Iris pigment epithelial cell (primary cell): Measurements from ENCODE around the gene DCAF15.
A peak's percentile ranks its signal among the peaks of the same experiment; 100 is the strongest.

Experiments used
- DNase-seq: peaks from one replicate; pipeline ENCODE4 v3.0.0-alpha.2; 2011; ENCODE audit warnings: low read depth

DCAF15 gene

DNA sequence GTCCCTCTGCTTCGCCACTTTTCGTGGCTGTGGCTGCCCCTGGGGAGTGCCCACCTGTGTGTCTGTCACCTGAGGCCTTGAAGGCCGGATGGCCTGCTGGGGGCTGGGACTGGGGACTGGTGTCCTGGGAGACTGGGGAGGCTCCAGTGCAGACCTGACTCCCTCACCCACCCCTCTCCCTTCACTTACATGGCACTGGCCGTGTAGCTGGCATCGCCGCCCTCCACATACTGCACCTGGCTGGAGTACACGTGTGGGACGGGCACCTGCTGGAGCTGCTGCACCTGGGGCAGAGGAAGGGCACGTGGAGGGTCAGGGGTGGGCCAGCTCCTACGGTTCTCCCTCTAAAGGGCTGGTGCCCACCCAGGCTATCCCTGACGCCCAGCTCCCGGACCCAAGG is 25.5 kb downstream of the DCAF15 start:
- no peak for DNase-seq

DNA sequence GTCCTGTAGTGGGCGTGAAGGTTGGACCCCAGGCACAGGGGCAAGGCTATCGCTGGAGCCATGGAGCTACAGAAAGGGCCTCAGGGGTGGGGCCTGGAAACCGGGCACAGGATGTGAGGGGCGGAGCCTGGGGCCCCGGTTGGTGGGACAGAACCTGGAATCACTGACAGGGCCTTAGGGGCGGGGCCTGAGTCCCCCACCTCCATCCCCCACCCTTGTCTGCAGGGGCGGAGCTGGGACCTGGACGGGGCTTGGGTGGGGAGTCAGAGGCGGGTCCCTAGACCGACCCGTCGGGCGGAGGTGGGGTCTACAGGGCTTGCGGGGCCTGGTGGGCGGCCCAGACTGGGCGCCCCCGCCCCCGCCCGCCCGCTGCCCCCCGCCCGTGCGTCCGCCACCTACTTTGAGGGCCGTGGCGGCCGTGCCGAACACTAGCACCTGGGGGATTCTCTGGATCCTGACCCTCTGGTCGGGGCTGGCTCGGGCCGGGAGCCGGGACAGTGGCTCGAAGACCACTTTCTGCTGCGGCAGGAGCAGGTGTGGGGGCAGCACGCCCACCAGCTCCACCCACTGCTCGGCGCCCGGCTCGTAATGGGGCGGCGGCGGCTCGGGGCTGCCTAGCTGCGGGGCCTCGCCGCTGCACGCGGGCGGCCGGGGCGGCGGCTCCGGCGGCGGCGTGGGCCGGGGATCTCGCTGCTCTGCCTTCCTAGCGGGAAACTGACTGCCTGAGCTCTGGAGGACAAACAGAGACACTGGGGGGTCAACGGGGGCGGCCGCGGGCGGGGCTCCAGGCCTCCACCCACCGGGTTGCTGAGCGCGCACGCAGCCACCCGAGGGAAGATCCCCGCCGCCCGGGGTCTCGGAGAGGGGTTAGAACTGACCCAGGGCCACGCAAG is 26.3 kb downstream of the DCAF15 start:
- peak; percentile 67 for DNase-seq

DNA sequence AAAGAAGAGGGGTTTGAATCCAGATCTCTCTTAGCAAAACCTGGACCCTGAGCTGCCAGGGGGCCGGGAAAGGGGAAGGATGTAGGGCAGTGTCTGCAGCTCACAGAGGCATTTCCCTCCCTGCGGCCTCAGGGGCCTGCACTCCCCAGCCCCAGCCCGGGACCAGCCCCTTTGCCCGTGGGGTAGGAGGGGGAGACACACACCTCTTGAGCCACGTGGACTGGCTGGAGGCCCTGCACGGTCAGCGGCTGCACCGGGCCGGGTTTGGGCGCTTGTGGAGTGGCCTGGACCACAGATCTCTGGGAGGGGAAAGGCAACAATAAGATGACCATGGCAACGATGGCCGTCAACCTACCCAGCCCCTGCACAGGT is 26.9 kb downstream of the DCAF15 start:
- DNase-seq: no peak

GRCh38 chr19:13979686-13980085 is 27.4 kb downstream of the DCAF15 start:
- no peak for DNase-seq

DNA sequence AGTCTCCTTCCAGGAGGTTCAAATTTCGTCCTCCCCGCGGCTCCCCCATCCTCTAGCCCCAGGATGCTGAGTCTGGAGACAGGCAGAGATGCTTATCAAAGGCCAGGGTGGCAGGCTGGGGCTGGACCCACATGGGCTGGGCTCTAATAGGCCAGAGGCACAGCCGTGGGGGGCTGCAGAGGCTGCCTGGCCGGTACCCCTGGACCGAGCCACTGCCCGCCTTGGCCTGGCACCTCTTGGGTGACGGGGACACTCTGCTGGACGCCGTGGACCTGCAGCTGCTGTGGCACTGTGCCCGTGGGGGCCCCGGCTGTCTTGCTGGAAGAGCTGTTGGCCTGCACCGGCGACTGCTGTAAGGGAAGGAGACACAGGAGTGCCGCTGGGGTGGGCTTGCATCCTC is 28.0 kb downstream of the DCAF15 start:
- no peak for DNase-seq

DNA sequence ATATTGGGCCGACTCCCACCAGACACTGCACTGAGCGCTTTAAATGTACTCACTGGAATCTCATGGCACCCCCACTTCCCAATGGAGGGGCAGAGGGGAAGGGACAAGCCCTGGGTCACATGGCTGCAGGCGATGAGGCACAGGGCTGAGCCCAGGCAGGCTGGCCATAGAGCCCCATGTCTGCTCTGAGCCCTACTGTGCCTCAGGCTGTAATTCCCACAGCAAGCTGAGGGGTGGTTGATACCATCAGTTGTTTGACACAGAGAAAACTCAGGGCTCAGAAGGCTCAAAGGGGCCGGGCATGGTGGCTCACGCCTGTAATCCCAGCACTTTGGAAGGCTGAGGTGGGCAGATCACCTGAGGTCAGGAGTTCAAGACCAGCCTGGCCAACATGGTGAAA is 28.7 kb downstream of the DCAF15 start:
- no peak for DNase-seq

GRCh38 chr19:13981467-13981866 is 29.2 kb downstream of the DCAF15 start:
- DNase-seq: no peak

DNA sequence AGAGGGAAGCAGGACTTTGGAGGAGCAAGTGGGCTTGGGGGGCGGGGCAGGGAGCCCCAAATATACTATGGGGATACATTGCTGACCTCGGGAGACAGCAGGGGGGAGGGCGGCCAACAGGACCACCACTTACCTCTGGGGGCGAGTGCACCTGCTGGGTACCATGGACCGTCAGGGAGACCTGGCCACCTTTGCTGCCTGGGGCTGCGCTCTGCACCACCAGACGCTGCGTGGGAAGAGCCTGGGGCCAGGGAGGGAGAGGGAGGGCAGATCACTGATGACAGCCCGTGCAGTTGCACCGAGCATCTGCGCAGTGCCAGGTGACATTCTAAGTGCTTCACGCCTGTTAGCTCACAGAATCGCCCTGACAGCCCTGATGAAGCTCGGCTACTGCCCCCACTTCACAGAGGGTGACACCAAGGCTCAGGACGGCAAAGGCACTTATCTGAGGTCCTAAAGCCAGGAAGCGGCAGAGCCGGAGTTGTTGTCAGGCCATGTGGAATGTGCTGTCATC is 29.7 kb downstream of the DCAF15 start:
- no peak for DNase-seq

GRCh38 chr19:13982773-13983172 is 30.5 kb downstream of the DCAF15 start:
- DNase-seq: no peak

DNA sequence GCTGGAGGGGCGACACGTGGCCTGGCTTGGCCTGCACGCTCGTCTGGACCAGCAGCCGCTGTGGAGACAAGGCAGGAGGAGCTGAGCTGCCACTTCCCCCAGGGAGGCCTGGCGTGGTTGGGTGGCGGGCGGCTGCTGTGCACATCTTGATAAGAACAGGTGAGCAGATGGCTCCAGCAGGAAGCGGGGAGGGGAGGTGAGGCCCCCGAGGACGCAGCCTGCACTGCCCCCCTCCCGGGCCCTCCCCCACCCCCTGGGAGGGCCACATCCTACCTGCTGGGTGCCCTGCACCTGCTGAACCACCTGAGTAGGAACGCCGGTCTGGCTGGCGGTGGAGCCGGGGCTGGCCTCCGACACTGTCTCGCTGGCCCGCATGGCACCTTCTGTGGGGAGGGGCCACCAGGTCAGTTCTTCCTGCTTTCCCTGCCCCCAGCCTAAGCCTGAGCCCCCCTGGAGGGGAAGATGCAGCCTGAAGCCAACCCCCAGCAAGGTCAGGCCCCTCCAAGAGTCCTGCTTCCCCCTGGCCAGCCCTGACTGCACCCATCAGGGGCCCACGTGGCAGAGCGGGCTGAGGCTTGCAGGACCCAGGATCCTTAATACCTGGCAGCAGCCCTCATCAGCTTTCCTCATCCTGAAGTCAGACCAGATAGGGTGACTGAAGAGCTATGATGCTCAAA is 31.0 kb downstream of the DCAF15 start:
- DNase-seq: no peak

- no peak for DNase-seq
Observed at GRCh38 chr19:13984186-13984585, 31.9 kb downstream of the DCAF15 start.

DNA sequence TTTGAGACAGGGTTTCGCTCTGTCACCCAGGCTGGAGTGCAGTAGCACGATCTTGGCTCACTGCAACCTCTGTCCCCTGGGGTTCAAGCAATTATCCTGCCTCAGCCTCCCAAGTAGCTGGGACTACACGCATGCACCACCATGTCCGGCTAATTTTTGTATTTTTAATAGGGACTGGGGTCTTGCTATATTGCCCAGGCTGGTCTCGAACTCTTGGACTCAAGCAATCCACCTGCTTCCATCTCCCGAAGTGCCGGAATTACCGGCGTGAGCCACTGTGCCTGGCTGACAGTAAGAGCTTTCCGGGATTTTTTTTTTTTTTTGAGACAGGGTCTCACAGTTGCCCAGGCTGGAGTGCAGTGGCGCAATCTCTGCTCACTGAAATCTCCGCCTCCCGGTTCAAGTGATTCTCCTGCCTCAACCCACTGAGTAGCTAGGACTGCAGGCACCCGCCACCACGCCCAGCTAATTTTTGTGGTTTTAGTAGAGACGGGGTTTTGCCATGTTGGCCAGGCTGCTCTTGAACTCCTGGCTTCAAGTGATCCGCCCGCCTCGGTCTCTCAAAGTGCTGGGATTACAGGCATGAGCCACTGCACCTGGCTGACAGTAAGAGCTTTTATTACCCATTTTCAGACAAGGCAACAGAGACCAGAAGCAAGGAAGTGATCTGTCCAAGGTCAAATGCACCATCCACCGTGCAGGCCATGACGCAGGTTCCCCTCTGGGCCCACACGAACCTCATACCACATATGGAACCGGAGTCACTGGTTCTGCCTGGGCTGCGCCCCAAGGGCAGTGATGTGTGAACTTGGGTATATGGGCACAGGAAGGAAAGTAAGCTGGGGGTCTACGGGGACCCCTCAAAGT is 32.8 kb downstream of the DCAF15 start:
- DNase-seq: no peak

GRCh38 chr19:13985771-13986347 is 33.5 kb downstream of the DCAF15 start:
- no peak for DNase-seq

GRCh38 chr19:13986348-13986904 is 34.1 kb downstream of the DCAF15 start:
- peak; percentile 80 for DNase-seq

DNA sequence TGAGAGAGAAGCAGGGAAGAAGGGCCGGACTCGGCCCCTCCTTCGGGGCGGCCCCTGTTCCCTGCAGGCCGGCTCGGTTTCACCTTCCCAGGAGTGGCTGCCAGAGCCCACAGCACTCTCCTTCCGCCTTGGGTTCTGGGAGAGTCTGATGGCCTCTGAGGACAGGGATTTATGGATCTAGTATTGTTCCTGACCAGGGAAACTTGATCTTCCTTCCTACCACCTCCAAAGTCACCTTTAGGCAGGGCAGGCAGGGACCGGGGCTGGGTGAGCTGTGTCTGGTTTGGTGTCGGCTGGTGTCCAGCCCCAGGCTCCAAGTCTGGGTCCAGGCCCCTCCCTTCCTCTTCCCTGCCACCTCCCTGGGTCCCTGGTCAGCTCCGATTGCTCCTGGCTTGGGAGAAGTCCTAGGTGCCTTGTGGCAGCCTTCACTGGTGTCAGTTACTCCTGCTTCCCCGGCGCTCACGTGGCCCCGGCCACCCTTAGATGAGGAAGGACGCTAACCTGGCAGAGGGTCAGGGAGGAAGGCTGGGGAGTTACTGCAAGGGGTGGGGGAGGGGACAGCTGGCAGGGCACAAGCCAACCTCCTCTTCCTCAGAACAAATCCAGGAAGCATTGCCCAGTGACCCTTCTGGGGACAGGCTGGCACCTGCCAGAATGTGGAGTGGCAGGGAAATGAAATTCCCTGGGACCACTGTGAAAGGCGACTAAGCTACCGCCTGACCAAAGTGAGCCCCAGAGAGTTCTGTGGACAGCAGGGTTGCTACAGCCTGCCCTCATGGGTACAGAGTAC is 35.0 kb downstream of the DCAF15 start:
- no peak for DNase-seq

- DNase-seq: no peak
Observed at GRCh38 chr19:13989487-13989886, 37.2 kb downstream of the DCAF15 start.

DNA sequence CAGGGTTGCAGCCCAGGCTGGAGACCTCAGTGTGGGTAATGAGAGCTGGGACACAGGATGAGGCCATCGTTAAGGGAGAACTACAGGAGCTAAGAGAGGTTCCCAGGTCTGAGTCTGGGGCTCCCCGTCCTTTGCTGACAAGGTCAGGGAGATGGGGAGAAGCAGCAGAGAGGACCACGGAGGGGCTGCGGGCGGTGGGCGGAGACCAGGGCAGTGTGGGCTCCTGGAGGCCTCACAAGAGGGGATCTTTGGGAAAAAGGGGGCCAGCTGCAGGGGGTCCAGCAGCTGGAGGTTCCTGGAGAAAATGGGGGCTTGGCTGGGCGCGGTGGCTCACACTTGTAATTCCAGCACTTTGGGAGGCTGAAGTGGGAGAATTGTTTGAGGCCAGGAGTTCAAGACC is 37.8 kb downstream of the DCAF15 start:
- no peak for DNase-seq

- no peak for DNase-seq
Observed at GRCh38 chr19:13992025-13992424, 39.7 kb downstream of the DCAF15 start.

- no peak for DNase-seq
Observed at GRCh38 chr19:13993590-13994300, 41.4 kb downstream of the DCAF15 start.
